SK-N-SH (cell line): ENCODE measurements around the gene CSNK1G2. TPM values are rescaled to one million over a fixed set of nuclear protein-coding genes. Genes with fewer than 3 reads are reported as not detected.

Experiments
- CTCF ChIA-PET: fragments of 300-600, 350-600 bp; formaldehyde crosslinking; extraction: SDS; loops from one replicate; lab custom pipeline; 2021; lab: Yijun Ruan, JAX
- POLR2A ChIA-PET: fragments of 350-600 bp; sonication (Branson Sonifier 250); formaldehyde crosslinking; extraction: SDS; loops from one replicate; lab custom pipeline; 2020; ENCODE audit warnings: antibody characterized with exemption, inconsistent platforms; lab: Yijun Ruan, JAX
- DNase-seq: peaks from one replicate; pipeline ENCODE4 v3.0.0; 2012
- H2AFZ ChIP-seq: fragments of 200-600 bp; sonication (generic); 2 replicates; pipeline ENCODE4 v1.8.1; 2016; ENCODE audit warnings: antibody characterized with exemption, mild to moderate bottlenecking, low read depth
- H3F3A ChIP-seq: fragments of 200-600 bp; sonication (generic); replicated peaks from 2 replicates; pipeline ENCODE3; 2016; ENCODE audit warnings: antibody characterized with exemption, mild to moderate bottlenecking; ENCODE audit not compliant: insufficient read depth
- H3K27ac ChIP-seq, 2 experiments: fragments of 200-500 bp in 1 of 2; fragments of 200-600 bp in 1 of 2; sonication (Bioruptor generic) in 1 of 2; sonication (generic), shearing (Covaris generic) in 1 of 2; 2 replicates each; pipeline versions ENCODE4 v1.5.1 to v1.6.1; 2014 to 2016; ENCODE audit warnings: low read depth in 2 of 2, inconsistent platforms in 1 of 2, low read length in 1 of 2, mild to moderate bottlenecking in 1 of 2, mixed read lengths in 1 of 2
- H3K27me3 ChIP-seq: fragments of 200-600 bp; sonication (generic), shearing (Covaris generic); 2 replicates; pipeline ENCODE4 v1.6.1; 2016; ENCODE audit warnings: mixed run types; ENCODE audit not compliant: insufficient read depth
- H3K36me3 ChIP-seq, 2 experiments: fragments of 200-500 bp in 1 of 2; fragments of 200-600 bp in 1 of 2; sonication (Bioruptor generic) in 1 of 2; sonication (generic) in 1 of 2; replicated peaks in 1 of 2; 2 replicates each; pipeline versions ENCODE3 to v1.5.1; 2014 to 2016; ENCODE audit warnings: low read length in 1 of 2, mild to moderate bottlenecking in 1 of 2; ENCODE audit not compliant: insufficient read depth in 2 of 2, control insufficient read depth in 1 of 2
- H3K4me1 ChIP-seq, 2 experiments: fragments of 200-500 bp in 1 of 2; fragments of 200-600 bp in 1 of 2; sonication (Bioruptor generic) in 1 of 2; sonication (generic), shearing (Covaris generic) in 1 of 2; 2 replicates each; pipeline versions ENCODE4 v1.5.1 to v1.6.1; 2014 to 2016; ENCODE audit warnings: low read depth in 1 of 2, low read length in 1 of 2, mixed run types in 1 of 2; ENCODE audit not compliant: insufficient read depth in 2 of 2, control insufficient read depth in 1 of 2
- H3K4me2 ChIP-seq: fragments of 200-600 bp; sonication (generic), shearing (Covaris generic); 2 replicates; pipeline ENCODE4 v1.6.1; 2017; ENCODE audit warnings: mixed run types
- H3K4me3 ChIP-seq, 2 experiments: fragments of 200-500 bp in 1 of 2; fragments of 200-600 bp in 1 of 2; sonication (Bioruptor generic) in 1 of 2; sonication (generic), shearing (Covaris generic) in 1 of 2; 2 replicates each; pipeline versions ENCODE4 v1.5.1 to v1.8.1; 2014 to 2016; ENCODE audit warnings: low read depth in 2 of 2, inconsistent platforms in 1 of 2, low read length in 1 of 2, mild to moderate bottlenecking in 1 of 2, mixed read lengths in 1 of 2, moderate library complexity in 1 of 2
- H3K79me2 ChIP-seq: fragments of 200-600 bp; sonication (generic); 2 replicates; pipeline ENCODE4 v1.8.1; 2017; ENCODE audit warnings: mild to moderate bottlenecking; ENCODE audit not compliant: insufficient read depth
- H3K9ac ChIP-seq: fragments of 200-600 bp; sonication (generic); 2 replicates; pipeline ENCODE4 v1.6.1; 2017; ENCODE audit warnings: mixed run types
- H3K9me2 ChIP-seq: fragments of 200-600 bp; sonication (generic); 2 replicates; pipeline ENCODE4 v1.6.1; 2017; ENCODE audit warnings: mixed run types
- H3K9me3 ChIP-seq: fragments of 200-600 bp; sonication (generic); 2 replicates; pipeline ENCODE4 v1.6.1; 2017; ENCODE audit warnings: mixed run types, mild to moderate bottlenecking, moderate library complexity
- H4K20me1 ChIP-seq: fragments of 200-600 bp; sonication (generic); 2 replicates; pipeline ENCODE4 v1.6.1; 2017; ENCODE audit warnings: mild to moderate bottlenecking, mixed run types; ENCODE audit not compliant: insufficient read depth
- ELF1 ChIP-seq: IDR thresholded peaks from 2 replicates; pipeline ENCODE4 v1.4.0; 2012
- NFIC ChIP-seq: IDR thresholded peaks from 2 replicates; pipeline ENCODE4 v1.4.0; 2012; ENCODE audit warnings: borderline replicate concordance
- RAD21 ChIP-seq: IDR thresholded peaks from 2 replicates; pipeline ENCODE4 v1.6.1; 2012; ENCODE audit warnings: mild to moderate bottlenecking, low read length
- SMC3 ChIP-seq: IDR thresholded peaks from 2 replicates; pipeline ENCODE4 v1.6.1; 2012; ENCODE audit warnings: low read depth, low read length, improper control_type of control experiment
- WGBS: methylation state at CpG from one replicate; pipeline ENCODE4 v1.1.6; 2017; ENCODE audit warnings: low lambda C conversion rate; 5-methylcytosine and 5-hydroxymethylcytosine counted together
- polyA plus RNA-seq, 3 experiments: library from polyadenylated mRNA; depleted of rRNA; stranded (reverse); fragments of >200 nt; gene quantifications; 2 replicates each; pipeline ENCODE4 v1.2.3, GENCODE V29; 2012
- TF ChIP-seq, protein P1 (sequence below): IDR thresholded peaks from 2 replicates; pipeline ENCODE4 v1.4.0; 2012; ENCODE audit warnings: low read depth
- TF ChIP-seq, protein P2 (sequence below): IDR thresholded peaks from 2 replicates; pipeline ENCODE4; 2012

Gene CSNK1G2
- polyA plus RNA-seq (2012; rRNA removed) = 77.3 and 79.4 TPM in 2 replicates
- polyA plus RNA-seq (2012; cell fraction: cytosol; rRNA removed) = 24.7 and 43.6 TPM in 2 replicates
- polyA plus RNA-seq (2012; cell fraction: nucleus; rRNA removed) = 419 and 425 TPM in 2 replicates

GRCh38 chr19:1941146-1942077 lies at the start of gene CSNK1G2:
TSS of gene CSNK1G2 (plus strand) at chr19:1941172. CDS start at chr19:1969773, 28,601 bp downstream.
- Histone ChIP-seq H3K79me2 (peaks cover 52% of the 10 kb centered on the region), H3F3A (peaks cover 15% of the 10 kb centered on the region), H3K27me3 (no peaks in the 10 kb centered on the region), H3K4me2 (peak within 1 kb of the TSS; percentile 97), H3K4me3 (peak within 1 kb of the TSS; percentile 56 to 90), H4K20me1 (peaks cover 39% of the 10 kb centered on the region), H3K4me1 (peaks cover 6 to 27% of the 10 kb centered on the region in 2 experiments; a peak in 3 of 4 replicates), H3K9ac (peak within 1 kb of the TSS; percentile 87), H2AFZ (peak within 1 kb of the TSS; percentile 52), H3K27ac (peak within 1 kb of the TSS; percentile 92 to 94), H3K9me2 (no peaks in the 10 kb centered on the region), H3K36me3 (no peaks in the 10 kb centered on the region), H3K9me3 (no peaks in the 10 kb centered on the region)
- POLR2A ChIA-PET = no interaction called here
- 2% methylated on average over 35 of the region's 97 CpGs for WGBS
- DNase-seq = no peak
- CTCF ChIA-PET = interaction anchor here (1.0 to 2.4 kb wide), 8 partner anchors 11 to 375 kb away, joined by 3 to 7 read pairs (median 4); no protein-coding TSS in a partner anchor
- TF ChIP-seq ELF1 (no peak), NFIC (no peak)
- TF ChIP-seq, protein P1, sequence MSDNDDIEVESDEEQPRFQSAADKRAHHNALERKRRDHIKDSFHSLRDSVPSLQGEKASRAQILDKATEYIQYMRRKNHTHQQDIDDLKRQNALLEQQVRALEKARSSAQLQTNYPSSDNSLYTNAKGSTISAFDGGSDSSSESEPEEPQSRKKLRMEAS = 0 out of 2 replicates have a peak, but pooled peaks have one; percentile 10

GRCh38 chr19:1893791-1894190 lies 47.2 kb upstream of the CSNK1G2 start:
- no peak overlapping the region for H3K4me3 ChIP-seq
- POLR2A ChIA-PET = no interaction called here
- H4K20me1 ChIP-seq = no peaks in the 10 kb centered on the region
- no peak overlapping the region for H3K9ac ChIP-seq
- no peaks in the 10 kb centered on the region for H3K36me3 ChIP-seq
- H3K27me3 ChIP-seq = no peaks in the 10 kb centered on the region
- H3K79me2 ChIP-seq = no peaks in the 10 kb centered on the region
- H3K9me3 ChIP-seq = no peaks in the 10 kb centered on the region
- no peaks in the 10 kb centered on the region for H3K9me2 ChIP-seq
- H3K4me1 ChIP-seq = no peaks in the 10 kb centered on the region; a peak in 1 of 4 replicates
- WGBS = 92% methylated on average over 17 of the region's 17 CpGs
- DNase-seq = no peak
- CTCF ChIA-PET = no interaction called here
- H3K27ac ChIP-seq = no peak overlapping the region
- no peaks in the 10 kb centered on the region for H3F3A ChIP-seq
- H2AFZ ChIP-seq = no peak overlapping the region
- H3K4me2 ChIP-seq = no peak overlapping the region
- TF ChIP-seq RAD21 = no peak

DNA sequence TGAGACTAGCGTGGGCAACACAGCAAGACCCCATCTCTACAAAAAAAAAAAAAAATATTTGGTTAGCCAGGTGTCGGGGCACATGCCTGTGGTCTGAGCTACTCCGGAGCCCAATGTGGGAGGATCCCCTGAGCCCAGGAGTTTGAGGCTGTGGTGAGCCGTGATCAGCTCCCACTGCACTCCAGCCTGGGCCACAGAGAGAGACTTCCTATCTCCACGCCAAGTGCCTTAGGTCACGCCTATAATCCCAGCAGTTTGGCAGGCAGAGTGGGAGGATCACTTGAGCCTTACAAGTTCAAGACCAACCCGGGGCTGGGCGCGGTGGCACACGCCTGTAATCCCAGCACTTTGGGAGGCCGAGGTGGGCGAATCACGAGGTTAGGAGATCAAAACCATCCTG lies 44.5 kb upstream of the CSNK1G2 start:
- no peaks in the 10 kb centered on the region; a peak in 1 of 4 replicates for H3K4me1 ChIP-seq
- no peak overlapping the region for H3K4me3 ChIP-seq
- H3K27ac ChIP-seq = no peak overlapping the region
- no peaks in the 10 kb centered on the region for H3K9me3 ChIP-seq
- H3K4me2 ChIP-seq = no peak overlapping the region
- H3K79me2 ChIP-seq = no peaks in the 10 kb centered on the region
- H3F3A ChIP-seq = no peaks in the 10 kb centered on the region
- H3K9ac ChIP-seq = no peak overlapping the region
- DNase-seq = no peak
- no peaks in the 10 kb centered on the region for H3K9me2 ChIP-seq
- no peaks in the 10 kb centered on the region for H3K36me3 ChIP-seq
- H3K27me3 ChIP-seq = no peaks in the 10 kb centered on the region
- H2AFZ ChIP-seq = no peak overlapping the region
- ChIA-PET CTCF (interaction anchor here (0.6 to 2.7 kb wide), 6 partner anchors 8 to 34 kb away, joined by 3 to 11 read pairs (median 4); partner anchors contain the start of gene ABHD17A), POLR2A (no interaction called here)
- 95% methylated on average over 12 of the region's 13 CpGs for WGBS
- H4K20me1 ChIP-seq = no peaks in the 10 kb centered on the region
- TF ChIP-seq, protein P2, sequence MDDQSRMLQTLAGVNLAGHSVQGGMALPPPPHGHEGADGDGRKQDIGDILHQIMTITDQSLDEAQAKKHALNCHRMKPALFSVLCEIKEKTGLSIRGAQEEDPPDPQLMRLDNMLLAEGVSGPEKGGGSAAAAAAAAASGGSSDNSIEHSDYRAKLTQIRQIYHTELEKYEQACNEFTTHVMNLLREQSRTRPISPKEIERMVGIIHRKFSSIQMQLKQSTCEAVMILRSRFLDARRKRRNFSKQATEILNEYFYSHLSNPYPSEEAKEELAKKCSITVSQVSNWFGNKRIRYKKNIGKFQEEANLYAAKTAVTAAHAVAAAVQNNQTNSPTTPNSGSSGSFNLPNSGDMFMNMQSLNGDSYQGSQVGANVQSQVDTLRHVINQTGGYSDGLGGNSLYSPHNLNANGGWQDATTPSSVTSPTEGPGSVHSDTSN = no peak
- TF ChIP-seq SMC3 = no peak
